IPS-NIHi11 (cell line): ENCODE data around the gene PGA5.
"Not testable (repeated sequence)": the region's sequence is repeated elsewhere in the genome, so short reads cannot be mapped to it uniquely, and the experiment has no call there.

Experiments
- DNase-seq: peaks from one replicate; pipeline ENCODE4 v3.0.0; 2012; ENCODE audit warnings: mixed read lengths, low spot score

PGA5 gene

DNA sequence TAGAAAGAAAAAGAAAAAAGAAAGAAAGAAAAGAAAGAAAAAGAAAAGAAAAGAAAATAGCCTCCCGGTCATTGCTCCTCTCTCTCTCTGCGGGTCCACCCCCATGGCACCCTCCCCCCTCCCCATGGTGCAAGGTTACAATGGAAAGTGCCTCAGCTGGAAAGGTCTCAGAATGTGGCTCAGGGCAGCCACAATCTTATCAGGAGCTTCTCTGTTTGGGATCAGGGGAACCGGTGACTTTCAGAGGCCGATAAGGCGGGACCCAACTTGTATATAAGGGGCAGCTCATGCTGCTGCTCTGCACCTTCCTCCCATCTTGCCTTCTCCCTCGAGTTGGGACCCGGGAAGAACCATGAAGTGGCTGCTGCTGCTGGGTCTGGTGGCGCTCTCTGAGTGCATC is at the start of gene PGA5:
Gene PGA5, plus strand, starts transcription at position 301 of the 400 bp plus-strand sequence. Its CDS starts 52 bp downstream, at position 353.
- DNase-seq = not testable (repeated sequence)

DNA sequence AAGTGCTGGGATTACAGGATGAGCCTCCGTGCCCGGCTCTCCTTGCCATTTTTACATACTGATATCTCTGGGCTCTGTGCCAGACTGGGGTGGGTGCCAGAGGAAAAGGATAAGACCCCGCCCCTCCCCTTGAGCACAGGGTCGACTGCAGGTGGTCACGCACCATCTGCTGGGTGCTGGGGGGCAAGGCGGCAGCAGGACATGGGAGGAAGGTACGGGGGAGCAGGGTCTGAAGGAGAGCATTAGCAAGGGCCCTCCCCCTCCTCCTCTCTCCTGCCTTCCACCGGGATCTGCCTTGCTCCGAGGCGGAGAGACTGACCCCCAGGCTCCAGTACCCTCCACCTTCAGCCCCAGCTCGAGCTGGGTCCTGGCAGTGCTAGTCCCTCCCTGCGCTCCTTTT is 47.4 kb upstream of the PGA5 start:
- DNase-seq = peak; percentile 14

DNA sequence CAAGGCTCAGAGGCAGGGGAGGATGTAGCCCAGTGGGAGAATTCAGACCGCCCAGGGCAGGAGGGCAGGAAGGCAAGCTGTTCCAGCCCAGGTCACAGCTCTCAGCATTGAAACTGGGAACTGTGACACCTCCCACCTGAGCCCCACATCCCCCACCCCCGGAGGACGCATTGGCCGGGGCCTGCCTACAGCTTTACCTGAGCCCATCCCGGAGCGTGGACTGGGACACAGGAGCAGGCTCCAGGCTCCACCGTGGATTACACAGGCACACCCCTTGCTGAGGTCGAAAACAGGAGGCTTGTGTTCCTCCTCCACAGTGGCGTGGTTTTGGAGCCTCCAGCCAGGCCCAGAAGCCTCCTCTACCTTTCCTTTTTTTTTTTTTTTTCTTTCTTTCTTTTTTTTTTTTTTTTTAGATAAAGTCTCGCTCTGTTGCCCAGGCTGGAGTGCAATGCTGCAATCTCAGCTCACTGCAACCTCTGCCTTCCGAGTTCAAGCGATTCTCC is 46.8 kb upstream of the PGA5 start:
- DNase-seq = peak; percentile 8

DNA sequence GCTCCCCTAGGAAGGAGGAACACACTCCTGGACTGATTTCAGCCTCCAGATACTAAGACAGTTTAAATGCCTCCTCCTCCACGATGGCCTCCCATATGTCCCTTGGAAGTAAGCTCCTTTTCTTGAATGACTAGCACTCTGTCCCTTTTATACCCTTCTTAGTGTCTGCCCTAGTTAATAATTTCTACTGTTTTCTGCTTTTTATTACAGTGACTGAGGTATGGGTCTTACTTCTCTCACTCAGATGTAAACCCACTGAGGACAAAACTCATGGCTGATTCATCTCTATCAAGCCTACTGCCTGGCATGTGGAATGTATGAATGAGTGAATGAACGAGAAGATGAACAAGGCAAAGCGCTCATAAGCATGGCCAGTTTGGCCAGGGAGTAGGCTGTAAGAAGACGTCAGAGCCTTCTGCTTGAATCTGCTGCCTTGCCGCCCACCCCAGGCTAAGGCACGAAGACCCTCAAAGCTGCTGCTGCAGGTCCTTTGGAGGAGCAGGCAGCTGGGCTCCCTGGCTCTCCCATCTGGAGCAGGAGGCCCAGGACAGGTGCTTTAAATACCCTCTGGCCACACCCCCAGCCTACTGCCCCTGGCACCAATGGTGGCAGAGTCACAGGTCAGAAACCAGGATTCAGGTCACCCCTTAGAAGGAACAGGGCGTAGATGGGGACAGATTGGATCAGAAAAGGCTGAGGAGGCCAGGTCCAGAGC is 45.8 kb upstream of the PGA5 start:
- DNase-seq = peak; percentile 17

DNA sequence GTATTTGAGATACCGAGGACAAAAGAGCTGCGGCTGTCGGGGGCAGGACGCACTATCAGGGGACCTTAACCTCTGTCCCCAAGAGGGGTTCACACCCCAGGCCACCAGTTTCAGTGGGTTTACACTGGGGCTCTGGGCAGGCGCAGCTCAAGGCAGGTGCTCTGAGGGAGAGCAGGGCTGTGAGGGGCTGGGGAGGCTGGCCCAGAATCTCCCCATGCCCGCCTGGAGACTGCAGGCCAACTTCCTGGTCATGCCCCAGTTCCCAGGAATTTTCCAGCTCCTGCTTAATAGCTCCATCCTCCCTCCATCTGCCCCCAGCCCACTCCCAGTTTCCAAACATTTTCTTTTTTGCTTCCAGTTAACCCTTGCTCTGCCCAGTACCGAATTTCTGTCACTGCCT is 45.3 kb upstream of the PGA5 start:
- peak; percentile 29 for DNase-seq

DNA sequence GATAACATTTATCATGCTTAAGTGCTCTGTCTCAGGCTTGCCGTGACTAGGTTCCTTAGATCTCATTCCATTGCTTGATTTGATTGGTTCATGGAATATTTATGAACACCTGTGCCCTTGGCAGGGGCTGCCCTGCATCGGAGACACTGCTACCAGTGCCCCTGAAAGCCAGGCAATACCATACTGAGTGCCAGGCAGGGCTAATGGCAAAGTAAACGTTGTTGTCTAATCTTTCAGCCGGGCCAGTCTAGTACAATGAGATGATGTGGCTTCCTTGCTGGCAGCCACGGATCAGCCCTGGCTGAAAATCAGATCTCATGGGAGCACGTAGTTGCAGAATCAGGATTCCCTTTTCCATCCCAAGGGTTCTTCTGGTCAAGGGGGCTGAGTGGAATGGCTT is 42.6 kb upstream of the PGA5 start:
- no peak for DNase-seq

- peak; percentile 0 for DNase-seq
Measured at GRCh38 chr11:61198948-61199523, 41.9 kb upstream of the PGA5 start.

DNA sequence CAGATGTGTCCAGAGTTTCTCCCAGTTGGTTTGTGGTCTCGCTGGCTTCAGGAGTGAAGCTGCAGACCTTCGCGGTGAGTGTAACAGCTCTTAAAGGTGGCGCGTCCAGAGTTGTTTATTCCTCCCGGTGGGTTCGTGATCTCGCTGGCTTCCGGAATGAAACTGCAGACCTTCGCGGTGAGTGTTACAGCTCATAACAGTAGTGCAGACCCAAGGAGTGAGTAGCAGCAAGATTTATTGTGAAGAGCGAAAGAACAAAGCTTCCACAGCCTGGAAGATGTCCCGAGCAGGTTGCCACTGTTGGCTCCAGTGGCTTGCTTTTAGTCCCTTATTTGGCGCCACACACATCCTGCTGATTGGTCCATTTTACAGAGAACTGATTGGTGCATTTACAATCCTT is 39.5 kb upstream of the PGA5 start:
- DNase-seq = no peak

DNA sequence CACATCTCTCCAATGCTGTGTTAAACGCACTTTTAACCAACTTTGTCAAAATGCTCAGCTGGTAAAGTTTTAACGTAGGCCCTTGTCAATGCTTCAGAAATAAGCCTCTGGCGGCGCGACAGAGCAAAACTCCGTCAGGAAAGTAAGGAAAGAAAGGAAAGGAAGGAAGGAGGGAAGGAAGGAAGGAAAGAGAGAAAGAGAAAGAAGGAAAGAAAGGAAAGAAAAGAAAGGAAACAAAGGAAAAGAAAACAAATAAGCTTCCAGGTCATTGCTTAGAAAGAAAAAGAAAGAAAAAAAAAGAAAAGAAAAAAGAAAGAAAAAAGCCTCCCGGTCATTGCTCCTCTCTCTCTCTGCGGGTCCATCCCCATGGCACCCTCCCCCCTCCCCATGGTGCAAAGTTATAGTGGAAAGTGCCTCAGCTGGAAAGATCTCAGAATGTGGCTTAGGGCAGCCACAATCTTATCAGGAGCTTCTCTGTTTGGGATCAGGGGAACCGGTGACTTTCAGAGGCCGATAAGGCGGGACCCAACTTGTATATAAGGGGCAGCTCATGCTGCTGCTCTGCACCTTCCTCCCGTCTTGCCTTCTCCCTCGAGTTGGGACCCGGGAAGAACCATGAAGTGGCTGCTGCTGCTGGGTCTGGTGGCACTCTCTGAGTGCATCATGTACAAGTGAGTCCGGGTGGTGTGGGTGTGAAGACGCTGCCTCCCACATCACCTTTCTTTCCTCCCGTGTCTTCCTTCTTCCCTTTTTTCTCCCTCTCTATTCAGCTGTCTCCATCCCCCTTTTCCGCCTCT is 37.8 kb upstream of the PGA5 start, which contains the start of gene PGA3:
Gene PGA3, plus strand, starts transcription at position 566 of the 797 bp plus-strand sequence. Its CDS starts 50 bp downstream, at position 616.
- DNase-seq = not testable (repeated sequence)

- not testable (repeated sequence) for DNase-seq
Measured at GRCh38 chr11:61203873-61204272, 37.1 kb upstream of the PGA5 start.

- DNase-seq = peak; percentile 0
Measured at GRCh38 chr11:61204502-61205059, 36.4 kb upstream of the PGA5 start.

GRCh38 chr11:61207636-61208310 is 33.2 kb upstream of the PGA5 start:
- not testable (repeated sequence) for DNase-seq

DNA sequence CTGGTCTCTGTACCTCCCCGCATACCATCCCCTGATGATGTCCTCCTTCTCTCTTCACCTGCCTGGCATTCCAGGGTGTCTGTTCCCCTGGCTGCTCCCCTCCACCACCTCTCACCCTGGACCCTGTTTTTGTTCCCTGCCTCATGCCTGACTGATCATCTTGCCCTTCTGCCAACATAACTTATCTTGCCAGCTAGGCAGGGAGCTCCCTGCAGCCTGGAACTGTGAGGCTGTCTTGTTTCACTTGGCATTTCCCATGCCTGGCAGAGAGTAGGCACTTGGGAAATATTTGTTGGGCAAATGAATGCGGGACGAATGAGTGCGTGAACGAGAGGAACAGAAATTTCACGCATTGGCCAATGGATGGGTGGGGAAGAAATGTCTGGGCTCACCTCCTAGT is 30.3 kb upstream of the PGA5 start:
- not testable (repeated sequence) for DNase-seq

GRCh38 chr11:61211327-61211952 is 29.5 kb upstream of the PGA5 start:
- not testable (repeated sequence) for DNase-seq

GRCh38 chr11:61212202-61212601 is 28.8 kb upstream of the PGA5 start:
- DNase-seq = not testable (repeated sequence)

- DNase-seq = not testable (repeated sequence)
Measured at GRCh38 chr11:61213711-61214324, 27.2 kb upstream of the PGA5 start.

DNA sequence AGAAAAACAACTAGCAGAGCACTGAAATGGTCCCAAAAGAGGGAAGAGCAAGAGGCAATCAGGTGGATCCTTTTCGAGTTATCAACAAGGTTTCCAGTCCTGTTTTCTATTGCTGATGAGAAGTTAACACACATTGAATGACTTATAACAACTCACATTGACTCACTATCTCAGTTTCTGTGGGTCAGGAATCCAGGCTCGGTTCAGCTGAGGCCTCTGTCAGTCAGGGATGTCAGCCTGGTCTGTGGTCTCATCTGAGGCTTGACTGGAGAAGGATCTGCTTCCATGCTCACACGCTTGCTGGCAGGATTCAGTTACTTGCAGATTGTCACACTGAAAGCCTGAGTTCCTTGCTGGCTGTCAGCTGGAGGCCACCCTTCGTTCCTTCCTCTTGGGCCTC is 22.7 kb upstream of the PGA5 start:
- not testable (repeated sequence) for DNase-seq

GRCh38 chr11:61219016-61219415 is 22.0 kb upstream of the PGA5 start:
- not testable (repeated sequence) for DNase-seq

GRCh38 chr11:61222047-61222446 is 18.9 kb upstream of the PGA5 start, which contains the start of gene PGA4:
Gene PGA4 (plus strand): TSS chr11:61222347. CDS start chr11:61222401, 54 bp downstream.
- not testable (repeated sequence) for DNase-seq

GRCh38 chr11:61222692-61223091 is 18.3 kb upstream of the PGA5 start:
- not testable (repeated sequence) for DNase-seq
